IPS-NIHi11 (cell line): ENCODE measurements around the gene MCHR1.
"Not testable (repeated sequence)": the region's sequence is repeated elsewhere in the genome, so short reads cannot be mapped to it uniquely, and the experiment has no call there.

Source experiments
- DNase-seq: peaks from one replicate; pipeline ENCODE4 v3.0.0; 2012; ENCODE audit warnings: mixed read lengths, low spot score

MCHR1 gene

GRCh38 chr22:40679249-40679963 lies at the start of gene MCHR1:
Gene MCHR1 (plus strand): TSS chr22:40679484. CDS start chr22:40679653, 169 bp downstream.
- peak; percentile 66 for DNase-seq

GRCh38 chr22:40631925-40632324 lies 47.4 kb upstream of the MCHR1 start:
- DNase-seq, result no peak

GRCh38 chr22:40633036-40633435 lies 46.2 kb upstream of the MCHR1 start:
- no peak for DNase-seq

GRCh38 chr22:40634119-40634903 lies 45.0 kb upstream of the MCHR1 start:
- no peak for DNase-seq

- DNase-seq, result no peak
Measured at GRCh38 chr22:40635043-40635939, 44.0 kb upstream of the MCHR1 start.

GRCh38 chr22:40635940-40636379 lies 43.3 kb upstream of the MCHR1 start:
- no peak for DNase-seq

- peak; percentile 91 for DNase-seq
Measured at GRCh38 chr22:40636380-40637182, 42.7 kb upstream of the MCHR1 start, which contains the start of gene MRTFA. Gene MRTFA (minus strand): TSS chr22:40636719.

- no peak for DNase-seq
Measured at GRCh38 chr22:40637183-40638150, 41.8 kb upstream of the MCHR1 start.

- DNase-seq, result no peak
Measured at GRCh38 chr22:40638261-40638660, 41.0 kb upstream of the MCHR1 start.

GRCh38 chr22:40641269-40641668 lies 38.0 kb upstream of the MCHR1 start:
- DNase-seq, result peak; percentile 30

GRCh38 chr22:40642316-40642715 lies 37.0 kb upstream of the MCHR1 start:
- no peak for DNase-seq

- DNase-seq, result no peak
Measured at GRCh38 chr22:40645579-40646197, 33.6 kb upstream of the MCHR1 start.

- no peak for DNase-seq
Measured at GRCh38 chr22:40648386-40648785, 30.9 kb upstream of the MCHR1 start.

- no peak for DNase-seq
Measured at GRCh38 chr22:40651057-40651456, 28.2 kb upstream of the MCHR1 start.

- DNase-seq, result peak; percentile 84
Measured at GRCh38 chr22:40651563-40652501, 27.5 kb upstream of the MCHR1 start.

- no peak for DNase-seq
Measured at GRCh38 chr22:40653361-40653760, 25.9 kb upstream of the MCHR1 start.

- DNase-seq, result peak; percentile 46
Measured at GRCh38 chr22:40654522-40655167, 24.6 kb upstream of the MCHR1 start.

- not testable (repeated sequence) for DNase-seq
Measured at GRCh38 chr22:40655941-40656340, 23.3 kb upstream of the MCHR1 start.
